OCI-LY7 (cell line): Measurements from ENCODE around the gene SIGMAR1. TPM values are rescaled to one million over a fixed set of nuclear protein-coding genes. Genes with fewer than 3 reads are reported as not detected.

Source experiments
- BruUV-seq: library from RNA; stranded (reverse); fragments of 400-500 nt; replicated peaks from 2 replicates; lab custom pipeline; 2021; lab: Mats Ljungman, UMichigan
- CTCF ChIA-PET: fragments of 300-600 bp; sonication (Branson Sonifier 250); formaldehyde crosslinking; loops from one replicate; lab custom pipeline; 2022; ENCODE audit warnings: antibody characterized with exemption; ENCODE audit not compliant: unreplicated experiment; lab: Charles Lee
- POLR2A ChIA-PET: fragments of 300-600 bp; sonication (Branson Sonifier 250); formaldehyde crosslinking; loops from one replicate; lab custom pipeline; 2022; ENCODE audit warnings: antibody characterized with exemption; lab: Charles Lee
- DNase-seq: peaks from one replicate; pipeline ENCODE4 v3.0.0-alpha.2; 2015; ENCODE audit warnings: low spot score
- H2AFZ ChIP-seq: fragments of 200-600 bp; sonication (generic), shearing (Covaris generic); 2 replicates; pipeline ENCODE4 v1.6.1; 2014; ENCODE audit warnings: mild to moderate bottlenecking, antibody characterized with exemption, low read length, moderate library complexity
- H3K27ac ChIP-seq: fragments of 200-600 bp; sonication (generic); 2 replicates; pipeline ENCODE4 v1.5.1; 2014; ENCODE audit warnings: mixed run types, low read depth, mild to moderate bottlenecking, moderate library complexity, low read length, inconsistent platforms; ENCODE audit not compliant: poor library complexity, severe bottlenecking
- H3K36me3 ChIP-seq: fragments of 200-600 bp; sonication (generic); 2 replicates; pipeline ENCODE4 v1.6.1; 2014; ENCODE audit warnings: mild to moderate bottlenecking, antibody characterized with exemption, low read length, moderate library complexity, mixed read lengths; ENCODE audit not compliant: insufficient read depth
- H3K4me1 ChIP-seq: fragments of 200-600 bp; sonication (generic); 2 replicates; pipeline ENCODE4 v1.5.1; 2014; ENCODE audit warnings: mild to moderate bottlenecking, low read length; ENCODE audit not compliant: insufficient read depth, poor library complexity, severe bottlenecking
- H3K4me2 ChIP-seq: fragments of 200-600 bp; sonication (generic); 2 replicates; pipeline ENCODE4 v1.6.1; 2014; ENCODE audit warnings: mild to moderate bottlenecking, low read length
- H3K4me3 ChIP-seq: fragments of 200-600 bp; sonication (generic); 2 replicates; pipeline ENCODE4 v1.5.1; 2014; ENCODE audit warnings: mild to moderate bottlenecking, low read depth, low read length; ENCODE audit not compliant: poor library complexity, severe bottlenecking
- H3K79me2 ChIP-seq: fragments of 200-600 bp; sonication (generic); 2 replicates; pipeline ENCODE4 v1.6.1; 2016; ENCODE audit warnings: low read depth, mild to moderate bottlenecking, low read length, moderate library complexity, mixed read lengths; ENCODE audit not compliant: insufficient read depth
- H3K9me2 ChIP-seq: fragments of 200-600 bp; sonication (generic); 2 replicates; pipeline ENCODE4 v1.6.1; 2016; ENCODE audit warnings: mild to moderate bottlenecking, low read length, mixed read lengths; ENCODE audit not compliant: insufficient read depth
- H3K9me3 ChIP-seq: fragments of 200-600 bp; sonication (generic); 2 replicates; pipeline ENCODE4 v1.6.1; 2014; ENCODE audit warnings: mild to moderate bottlenecking, mixed run types, low read length, mixed read lengths
- H4K20me1 ChIP-seq: fragments of 200-600 bp; sonication (generic); 2 replicates; pipeline ENCODE4 v1.6.1; 2014; ENCODE audit warnings: mild to moderate bottlenecking, antibody characterized with exemption, low read length, moderate library complexity, mixed read lengths; ENCODE audit not compliant: insufficient read depth
- CTCF ChIP-seq: fragments of 200-600 bp; sonication (generic); conservative IDR thresholded peaks from 2 replicates; pipeline ENCODE4 v1.5.1; 2014; ENCODE audit warnings: mild to moderate bottlenecking, antibody characterized with exemption, low read length, moderate library complexity, mixed read lengths
- EZH2phosphoT487 ChIP-seq: fragments of 200-600 bp; sonication (generic); IDR thresholded peaks from 2 replicates; pipeline ENCODE4 v1.6.1; 2018; ENCODE audit warnings: low read depth, borderline replicate concordance, mild to moderate bottlenecking, mixed run types, antibody characterized with exemption, low read length, moderate library complexity, mixed read lengths
- intact Hi-C: fragments of 100-400 bp; cut with micrococcal nuclease; formaldehyde crosslinking; loops from one replicate; pipeline ENCODE4 v1.10.0; 2022; ENCODE audit not compliant: unreplicated experiment
- total RNA-seq, 2 experiments: library from RNA; depleted of rRNA in 1 of 2; stranded (reverse); fragments of >200 nt in 1 of 2; shearing (Covaris generic) in 1 of 2; gene quantifications; 2 replicates each; pipeline ENCODE4 v1.2.3, GENCODE V29; 2014 to 2022

SIGMAR1 gene
- total RNA-seq, 2 experiments from 2014 or later, result 103 to 110 TPM

GRCh38 chr9:34590381-34591247 is 47.0 kb downstream of the SIGMAR1 start:
- intact Hi-C loops, result no loop called here
- Histone ChIP-seq H3K27ac (no peak overlapping the region), H3K79me2 (no peaks in the 10 kb centered on the region), H3K4me2 (no peak overlapping the region), H3K4me3 (no peak overlapping the region), H3K9me3 (no peaks in the 10 kb centered on the region), H3K36me3 (no peaks in the 10 kb centered on the region), H3K4me1 (no peaks in the 10 kb centered on the region), H2AFZ (no peak overlapping the region), H4K20me1 (no peaks in the 10 kb centered on the region; the same call in 1 of the 2 replicates), H3K9me2 (no peaks in the 10 kb centered on the region)
- BruUV-seq, result no TSS peak
- no peak for DNase-seq
- POLR2A ChIA-PET, result no interaction called here
- CTCF ChIA-PET, result no interaction called here
- TF ChIP-seq EZH2phosphoT487, result no peak
- no peak for TF ChIP-seq CTCF

DNA sequence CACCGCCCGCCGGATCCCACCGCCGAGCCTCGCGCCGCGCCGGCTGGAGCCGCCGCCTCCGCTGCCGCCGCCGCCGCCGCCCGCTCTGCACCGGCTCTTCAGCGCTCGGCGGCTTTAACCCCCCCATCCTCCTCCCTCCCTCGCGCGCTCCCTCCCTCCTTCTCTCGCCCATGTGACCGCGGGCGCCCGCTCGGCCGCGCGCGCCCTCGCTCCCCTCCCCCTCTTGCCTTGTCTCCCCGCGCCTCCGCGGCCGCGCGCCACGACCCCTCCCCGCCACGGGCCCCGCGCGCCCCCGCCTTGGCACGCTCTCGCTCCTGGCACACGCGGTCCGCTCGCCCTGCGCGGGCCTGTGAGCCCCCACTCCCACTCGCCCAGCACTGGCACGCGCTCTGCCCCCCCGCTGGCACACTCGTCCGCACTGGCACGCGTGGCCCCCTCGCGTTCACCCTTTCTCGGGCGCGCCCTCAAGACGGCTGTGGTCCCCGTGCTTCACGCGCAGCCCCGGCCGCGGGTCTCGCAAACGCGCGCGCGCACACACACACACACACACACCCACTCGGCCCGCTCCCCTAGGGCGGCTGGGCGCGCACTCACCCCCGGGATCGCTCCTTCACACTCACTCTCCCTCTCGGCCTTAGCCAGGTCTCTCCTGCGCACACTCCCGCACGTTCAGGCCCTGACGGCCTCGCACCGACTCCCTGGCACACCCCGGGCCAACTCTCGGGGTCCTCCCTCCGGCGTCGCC is 47.8 kb downstream of the SIGMAR1 start, which contains the start of gene CNTFR:
Gene CNTFR, minus strand, starts transcription at position 89 of the 745 bp plus-strand sequence. CDS start 20,743 bp downstream, outside the sequence.
- H3K4me1 ChIP-seq, result no peaks in the 10 kb centered on the region
- no peak for TF ChIP-seq EZH2phosphoT487
- TF ChIP-seq CTCF, result no peak
- POLR2A ChIA-PET, result no interaction called here
- no peaks in the 10 kb centered on the region for H3K9me2 ChIP-seq
- DNase-seq, result no peak
- CTCF ChIA-PET, result no interaction called here
- no peak within 1 kb of the TSS for H2AFZ ChIP-seq
- no peaks in the 10 kb centered on the region; the same call in 1 of the 2 replicates for H4K20me1 ChIP-seq
- intact Hi-C loops, result no loop called here
- no peaks in the 10 kb centered on the region for H3K79me2 ChIP-seq
- no peak within 1 kb of the TSS for H3K4me3 ChIP-seq
- no peaks in the 10 kb centered on the region for H3K9me3 ChIP-seq
- no peak within 1 kb of the TSS for H3K27ac ChIP-seq
- no peak within 1 kb of the TSS for H3K4me2 ChIP-seq
- H3K36me3 ChIP-seq, result no peaks in the 10 kb centered on the region
- no TSS peak for BruUV-seq
